Ishikawa (cell line): ENCODE data around the gene ZFYVE21.

ENCODE experiments used
- CEBPB ChIP-seq: IDR thresholded peaks from 2 replicates; pipeline ENCODE4 v1.6.1; 2012
- CREB1 ChIP-seq: IDR thresholded peaks from 2 replicates; pipeline ENCODE4 v1.6.1; 2012; ENCODE audit warnings: low read depth
- EGR1 ChIP-seq: IDR thresholded peaks from 2 replicates; pipeline ENCODE4 v1.6.1; 2012
- EP300 ChIP-seq: IDR thresholded peaks from 2 replicates; pipeline ENCODE4 v1.6.1; 2012; ENCODE audit warnings: borderline replicate concordance
- FOXM1 ChIP-seq: IDR thresholded peaks from 2 replicates; pipeline ENCODE4 v1.6.1; 2012; ENCODE audit warnings: low read depth, borderline replicate concordance
- MAX ChIP-seq: IDR thresholded peaks from 2 replicates; pipeline ENCODE4 v1.6.1; 2012
- NFIC ChIP-seq: IDR thresholded peaks from 2 replicates; pipeline ENCODE4 v1.6.1; 2012
- RAD21 ChIP-seq: IDR thresholded peaks from 2 replicates; pipeline ENCODE4 v1.6.1; 2012; ENCODE audit warnings: low read depth
- TAF1 ChIP-seq: IDR thresholded peaks from 2 replicates; pipeline ENCODE4 v1.6.1; 2012; ENCODE audit warnings: low read depth, mild to moderate bottlenecking
- TCF12 ChIP-seq: IDR thresholded peaks from 2 replicates; pipeline ENCODE4 v1.6.1; 2012; ENCODE audit warnings: low read depth
- USF1 ChIP-seq: IDR thresholded peaks from 2 replicates; pipeline ENCODE4 v1.6.1; 2012
- YY1 ChIP-seq: IDR thresholded peaks from 2 replicates; pipeline ENCODE4 v1.6.1; 2012; ENCODE audit warnings: low read depth
- ZBTB7A ChIP-seq: IDR thresholded peaks from 2 replicates; pipeline ENCODE4 v1.6.1; 2012; ENCODE audit warnings: low read depth

GRCh38 chr14:103728141-103728540, 12.5 kb downstream of the ZFYVE21 start:
- TF ChIP-seq USF1, result no peak
- no peak for TF ChIP-seq TAF1
- no peak for TF ChIP-seq CEBPB
- TF ChIP-seq FOXM1, result no peak
- no peak for TF ChIP-seq EGR1
- no peak for TF ChIP-seq ZBTB7A
- no peak for TF ChIP-seq RAD21
- no peak for TF ChIP-seq MAX
- no peak for TF ChIP-seq YY1
- TF ChIP-seq NFIC, result no peak
- no peak for TF ChIP-seq EP300
- TF ChIP-seq CREB1, result no peak
- TF ChIP-seq TCF12, result no peak
